CD1c-positive myeloid dendritic cell (primary cell): ENCODE measurements around the gene TEKT5.
A peak's percentile ranks its signal among the peaks of the same experiment; 100 is the strongest.
"Not testable (repeated sequence)": the region's sequence is repeated elsewhere in the genome, so short reads cannot be mapped to it uniquely, and the experiment has no call there.

ENCODE experiments used
- DNase-seq: peaks from one replicate; pipeline ENCODE4 v3.0.0-alpha.2; 2016; ENCODE audit errors: extremely low spot score

Gene TEKT5

GRCh38 chr16:10694830-10695229, at the start of gene TEKT5:
Gene TEKT5, minus strand, starts transcription at chr16:10694930. Its CDS starts 57 bp downstream, at chr16:10694873.
- no peak for DNase-seq

- DNase-seq = peak; percentile 99
Measured at GRCh38 chr16:10743610-10744369, 49.1 kb upstream of the TEKT5 start, which contains the start of gene NUBP1. Gene NUBP1, plus strand, starts transcription at chr16:10743842. Its CDS starts 22 bp downstream, at chr16:10743864.

GRCh38 chr16:10743227-10743609, 48.5 kb upstream of the TEKT5 start:
- DNase-seq = no peak

- DNase-seq = no peak
Measured at GRCh38 chr16:10741844-10742243, 47.1 kb upstream of the TEKT5 start.

GRCh38 chr16:10741249-10741648, 46.5 kb upstream of the TEKT5 start:
- DNase-seq = not testable (repeated sequence)

GRCh38 chr16:10740845-10741208, 46.1 kb upstream of the TEKT5 start:
- no peak for DNase-seq

- no peak for DNase-seq
Measured at GRCh38 chr16:10740000-10740844, 45.5 kb upstream of the TEKT5 start.

- DNase-seq = peak; percentile 86
Measured at GRCh38 chr16:10738231-10739077, 43.7 kb upstream of the TEKT5 start.

GRCh38 chr16:10737068-10737625, 42.4 kb upstream of the TEKT5 start:
- DNase-seq = peak; percentile 84

GRCh38 chr16:10731790-10732189, 37.1 kb upstream of the TEKT5 start:
- DNase-seq = no peak

- no peak for DNase-seq
Measured at GRCh38 chr16:10729104-10730048, 34.6 kb upstream of the TEKT5 start.

- DNase-seq = no peak
Measured at GRCh38 chr16:10728003-10728887, 33.5 kb upstream of the TEKT5 start.

GRCh38 chr16:10708969-10709368, 14.2 kb upstream of the TEKT5 start:
- DNase-seq = peak; percentile 6

GRCh38 chr16:10699756-10700155, 5.0 kb upstream of the TEKT5 start:
- DNase-seq = no peak

- no peak for DNase-seq
Measured at GRCh38 chr16:10694306-10694705, 424 bp downstream of the TEKT5 start.

- DNase-seq = no peak
Measured at GRCh38 chr16:10693889-10694288, 841 bp downstream of the TEKT5 start.

GRCh38 chr16:10692470-10692869, 2.3 kb downstream of the TEKT5 start:
- DNase-seq = no peak

GRCh38 chr16:10688726-10689125, 6.0 kb downstream of the TEKT5 start:
- DNase-seq = no peak

GRCh38 chr16:10688291-10688690, 6.4 kb downstream of the TEKT5 start:
- no peak for DNase-seq
